Liver (tissue), 9 donors: ENCODE data around the gene PLXNA3. TPM values are rescaled to one million over a fixed set of nuclear protein-coding genes. Genes with fewer than 3 reads are reported as not detected.
A peak's percentile ranks its signal among the peaks of the same experiment; 100 is the strongest.

Experiments used
- DNase-seq: peaks from one replicate; pipeline ENCODE4 v3.0.0-alpha.2; 2017; ENCODE audit warnings: low spot score
- H3K27ac ChIP-seq, 2 donors: one replicate each; pipeline ENCODE4 v1.7.0; 2013; ENCODE audit warnings: inconsistent platforms in 2 of 2, low read length in 2 of 2, control low read depth in 1 of 2, low read depth in 1 of 2, mild to moderate bottlenecking in 1 of 2
- H3K27me3 ChIP-seq, 4 donors: one replicate each; pipeline versions ENCODE4 v1.6.1 to v1.7.0; 2013; ENCODE audit warnings: low read length in 3 of 4, inconsistent platforms in 1 of 4, mild to moderate bottlenecking in 1 of 4, moderate library complexity in 1 of 4; ENCODE audit not compliant: control insufficient read depth in 4 of 4, insufficient read depth in 4 of 4
- H3K36me3 ChIP-seq, 4 donors: one replicate each; pipeline versions ENCODE4 v1.6.1 to v1.7.0; 2013; ENCODE audit warnings: low read length in 3 of 4, mild to moderate bottlenecking in 3 of 4, low read depth in 1 of 4, moderate library complexity in 1 of 4; ENCODE audit not compliant: control insufficient read depth in 4 of 4, insufficient read depth in 3 of 4
- H3K4me1 ChIP-seq, 4 donors: one replicate each; pipeline versions ENCODE4 v1.6.1 to v1.7.0; 2013; ENCODE audit warnings: low read length in 3 of 4, mild to moderate bottlenecking in 3 of 4, moderate library complexity in 1 of 4; ENCODE audit not compliant: control insufficient read depth in 4 of 4, insufficient read depth in 4 of 4
- H3K4me3 ChIP-seq, 3 donors: one replicate each; pipeline versions ENCODE4 v1.6.1 to v1.7.0; 2013; ENCODE audit warnings: low read length in 3 of 3, control low read depth in 1 of 3, low read depth in 1 of 3, mild to moderate bottlenecking in 1 of 3
- H3K9ac ChIP-seq, 2 donors: one replicate each; pipeline ENCODE4 v1.7.0; 2013; ENCODE audit warnings: low read length in 2 of 2, mild to moderate bottlenecking in 2 of 2, moderate library complexity in 2 of 2, control low read depth in 1 of 2, low read depth in 1 of 2
- H3K9me3 ChIP-seq, 4 donors: one replicate each; pipeline versions ENCODE4 v1.6.1 to v1.7.0; 2013; ENCODE audit warnings: low read length in 3 of 4; ENCODE audit not compliant: control insufficient read depth in 4 of 4
- EGR1 ChIP-seq, 2 donors: IDR thresholded peaks; 2 replicates each; pipeline ENCODE4 v1.6.1; 2016 to 2018; ENCODE audit warnings: antibody characterized with exemption in 2 of 2, low read depth in 2 of 2
- FOXA1 ChIP-seq: IDR thresholded peaks from 2 replicates; pipeline ENCODE4 v1.6.1; 2016; ENCODE audit warnings: antibody characterized with exemption
- FOXA2 ChIP-seq: IDR thresholded peaks from 2 replicates; pipeline ENCODE4 v1.6.1; 2016; ENCODE audit warnings: antibody characterized with exemption
- HNF4A ChIP-seq, 2 donors: conservative IDR thresholded peaks; 2 replicates each; pipeline ENCODE4 v1.6.1; 2016; ENCODE audit warnings: antibody characterized with exemption in 2 of 2, mild to moderate bottlenecking in 2 of 2
- JUND ChIP-seq, 2 donors: IDR thresholded peaks; 2 replicates each; pipeline ENCODE4 v1.6.1; 2016; ENCODE audit warnings: antibody characterized with exemption in 2 of 2
- NR2F2 ChIP-seq: IDR thresholded peaks from 2 replicates; pipeline ENCODE4 v1.6.1; 2016; ENCODE audit warnings: antibody characterized with exemption
- RXRA ChIP-seq, 2 donors: IDR thresholded peaks; 2 replicates each; pipeline ENCODE4 v1.6.1; 2017 to 2018; ENCODE audit warnings: antibody characterized with exemption in 2 of 2, mild to moderate bottlenecking in 1 of 2
- SP1 ChIP-seq: IDR thresholded peaks from 2 replicates; pipeline ENCODE4 v1.6.1; 2018; ENCODE audit warnings: antibody characterized with exemption, mild to moderate bottlenecking
- TAF1 ChIP-seq: conservative IDR thresholded peaks from 2 replicates; pipeline ENCODE4 v1.6.1; 2016; ENCODE audit warnings: antibody characterized with exemption, mild to moderate bottlenecking
- YY1 ChIP-seq: IDR thresholded peaks from 2 replicates; pipeline ENCODE4 v1.6.1; 2016; ENCODE audit warnings: antibody characterized with exemption, mild to moderate bottlenecking
- WGBS: extraction: QIAGEN DNeasy Blood & Tissue Kit; methylation state at CpG from one replicate; pipeline ENCODE4 v1.1.7; 2013; 5-methylcytosine and 5-hydroxymethylcytosine counted together
- polyA plus RNA-seq, 2 donors: library from polyadenylated mRNA; stranded (reverse) in 1 of 2; unstranded in 1 of 2; fragments of 200-250 nt in 1 of 2; fragments of >200 nt in 1 of 2; fragmentation: Nextera tagmentation in 1 of 2; extraction: Ambion mirVana in 1 of 2; gene quantifications; one replicate each; pipeline versions ENCODE4 v1.2.1 to v1.2.3, GENCODE V29; 2013 to 2015
- total RNA-seq, 2 donors: library from RNA; depleted of rRNA; stranded (reverse); fragments of >200 nt; gene quantifications; one replicate each; pipeline ENCODE4 v1.2.3, GENCODE V29; 2014
- TF ChIP-seq, protein P1 (sequence below): IDR thresholded peaks from 2 replicates; pipeline ENCODE4 v1.6.1; 2016; ENCODE audit warnings: antibody characterized with exemption
- TF ChIP-seq, protein P2 (sequence below): IDR thresholded peaks from 2 replicates; pipeline ENCODE4 v1.6.1; 2016; ENCODE audit warnings: antibody characterized with exemption, mild to moderate bottlenecking
- donor health status: healthy.
- donor health status: healthy.
- donor health status: healthy.
- donor health status: healthy.
- donor health status: healthy.

Gene PLXNA3
- total and polyA plus RNA-seq, 4 donors, result 1.1 to 1.7 (median 1.5) TPM

DNA sequence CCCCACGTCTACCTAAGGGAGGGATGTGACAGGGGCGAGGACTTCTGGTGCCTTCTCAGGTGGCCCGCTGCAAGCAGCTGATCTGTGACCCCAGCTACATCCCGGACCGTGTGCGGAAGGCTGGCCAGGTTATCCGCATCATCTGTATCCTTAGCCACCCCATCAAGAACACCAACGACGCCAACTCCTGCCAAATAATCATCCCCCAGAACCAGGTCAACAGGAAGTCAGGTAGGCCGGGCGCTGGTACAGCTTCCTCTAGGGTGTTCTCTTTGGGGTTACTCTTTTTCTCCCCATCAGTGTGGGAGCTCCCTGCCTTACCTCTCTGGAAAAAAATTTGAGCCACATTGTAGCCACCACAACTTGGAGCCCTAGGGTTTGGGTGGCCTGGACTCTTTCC lies 16.5 kb upstream of the PLXNA3 start:
- Histone ChIP-seq H3K27me3 (no peaks in the 10 kb centered on the region), H3K4me3 (no peak overlapping the region), H3K4me1 (peaks cover 14 to 30% (median 22%) of the 10 kb centered on the region in 4 donors), H3K9me3 (no peaks in the 10 kb centered on the region), H3K36me3 (peaks cover 0 to 7% (median 2%) of the 10 kb centered on the region in 4 donors), H3K9ac (no peak overlapping the region), H3K27ac (no peak overlapping the region)
- WGBS, result 91% methylated on average over 11 of the region's 11 CpGs
- DNase-seq, result no peak
- no peak for TF ChIP-seq HNF4A (conservative IDR thresholded peaks at IDR 0.05)
- no peak for TF ChIP-seq RXRA (IDR thresholded peaks at IDR 0.05)
- TF ChIP-seq FOXA2, result no peak
- TF ChIP-seq FOXA1, result no peak

DNA sequence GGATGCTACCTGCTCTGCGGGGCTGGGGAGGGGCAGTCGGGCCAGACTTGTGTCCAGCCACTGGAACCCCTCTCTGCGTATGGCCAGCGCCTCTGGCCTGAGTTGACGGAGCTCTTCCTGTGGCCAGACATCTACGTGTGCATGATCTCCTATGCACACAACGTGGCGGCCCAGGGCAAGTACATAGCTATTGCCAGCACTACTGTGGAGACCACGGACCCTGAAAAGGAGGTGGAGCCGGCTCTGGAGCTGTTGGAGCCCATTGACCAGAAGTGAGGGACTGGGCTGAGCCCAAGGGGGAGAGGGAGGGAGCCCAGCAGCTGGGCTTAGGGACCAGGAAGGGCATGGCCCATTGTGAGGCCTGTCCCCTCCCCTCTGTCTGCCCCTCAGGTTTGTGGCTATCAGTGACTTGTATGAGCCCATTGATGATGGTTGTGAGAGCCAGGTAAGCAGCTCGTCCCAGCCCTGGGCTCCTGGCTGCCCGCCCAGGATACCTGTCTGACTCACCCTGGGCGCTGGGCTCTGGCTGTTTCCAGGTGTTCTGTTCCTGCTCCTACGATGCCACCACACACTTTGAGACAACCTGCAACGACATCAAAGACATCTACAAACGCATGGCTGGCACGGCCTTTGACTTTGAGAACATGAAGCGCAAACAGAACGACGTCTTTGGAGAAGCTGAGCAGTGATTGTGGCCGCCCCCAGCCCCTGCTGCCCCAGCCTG lies 15.9 kb upstream of the PLXNA3 start:
- no peaks in the 10 kb centered on the region for H3K9me3 ChIP-seq
- peaks cover 0 to 7% (median 2%) of the 10 kb centered on the region in 4 donors for H3K36me3 ChIP-seq
- H3K4me3 ChIP-seq, result no peak overlapping the region
- no peak for DNase-seq
- no peak overlapping the region for H3K27ac ChIP-seq
- 89% methylated on average over 21 of the region's 21 CpGs for WGBS
- H3K27me3 ChIP-seq, result no peaks in the 10 kb centered on the region
- TF ChIP-seq TAF1, result no peak
- TF ChIP-seq, protein P1, sequence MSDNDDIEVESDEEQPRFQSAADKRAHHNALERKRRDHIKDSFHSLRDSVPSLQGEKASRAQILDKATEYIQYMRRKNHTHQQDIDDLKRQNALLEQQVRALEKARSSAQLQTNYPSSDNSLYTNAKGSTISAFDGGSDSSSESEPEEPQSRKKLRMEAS, result no peak
- TF ChIP-seq EGR1 (IDR thresholded peaks at IDR 0.05; ENCODE audit: low read depth in 2 of 2), result no peak
- TF ChIP-seq FOXA1, result no peak
- no peak for TF ChIP-seq NR2F2
- no peak for TF ChIP-seq JUND (IDR thresholded peaks at IDR 0.05)
- H3K9ac ChIP-seq, result no peak overlapping the region
- peaks cover 14 to 30% (median 22%) of the 10 kb centered on the region in 4 donors for H3K4me1 ChIP-seq

DNA sequence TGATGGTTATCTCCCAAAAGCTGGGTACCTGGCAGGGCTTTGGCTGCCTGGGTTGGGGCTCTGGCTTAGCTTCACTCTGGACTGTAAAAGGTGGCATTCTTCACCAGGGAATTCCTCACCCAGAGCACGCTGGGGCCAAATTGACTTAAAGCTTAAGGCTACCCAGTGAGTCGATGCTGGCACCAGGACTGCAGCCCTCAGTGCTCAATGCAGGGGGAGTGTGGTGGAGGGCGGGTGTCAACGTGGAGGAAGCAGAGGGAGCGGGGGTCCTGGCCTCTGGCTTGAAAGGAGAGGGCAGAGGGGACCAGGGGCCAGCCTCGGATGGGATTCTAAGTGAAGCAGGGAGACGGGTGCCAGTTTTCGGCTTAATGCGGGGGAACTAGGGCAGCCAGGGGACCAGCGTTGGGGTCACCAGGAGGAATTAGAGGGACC lies 14.6 kb upstream of the PLXNA3 start:
- Histone ChIP-seq H3K9ac (no peak overlapping the region), H3K36me3 (peaks cover 0 to 7% (median 4%) of the 10 kb centered on the region in 4 donors)
- TF ChIP-seq YY1, result no peak
- TF ChIP-seq FOXA2, result no peak
- TF ChIP-seq, protein P2, sequence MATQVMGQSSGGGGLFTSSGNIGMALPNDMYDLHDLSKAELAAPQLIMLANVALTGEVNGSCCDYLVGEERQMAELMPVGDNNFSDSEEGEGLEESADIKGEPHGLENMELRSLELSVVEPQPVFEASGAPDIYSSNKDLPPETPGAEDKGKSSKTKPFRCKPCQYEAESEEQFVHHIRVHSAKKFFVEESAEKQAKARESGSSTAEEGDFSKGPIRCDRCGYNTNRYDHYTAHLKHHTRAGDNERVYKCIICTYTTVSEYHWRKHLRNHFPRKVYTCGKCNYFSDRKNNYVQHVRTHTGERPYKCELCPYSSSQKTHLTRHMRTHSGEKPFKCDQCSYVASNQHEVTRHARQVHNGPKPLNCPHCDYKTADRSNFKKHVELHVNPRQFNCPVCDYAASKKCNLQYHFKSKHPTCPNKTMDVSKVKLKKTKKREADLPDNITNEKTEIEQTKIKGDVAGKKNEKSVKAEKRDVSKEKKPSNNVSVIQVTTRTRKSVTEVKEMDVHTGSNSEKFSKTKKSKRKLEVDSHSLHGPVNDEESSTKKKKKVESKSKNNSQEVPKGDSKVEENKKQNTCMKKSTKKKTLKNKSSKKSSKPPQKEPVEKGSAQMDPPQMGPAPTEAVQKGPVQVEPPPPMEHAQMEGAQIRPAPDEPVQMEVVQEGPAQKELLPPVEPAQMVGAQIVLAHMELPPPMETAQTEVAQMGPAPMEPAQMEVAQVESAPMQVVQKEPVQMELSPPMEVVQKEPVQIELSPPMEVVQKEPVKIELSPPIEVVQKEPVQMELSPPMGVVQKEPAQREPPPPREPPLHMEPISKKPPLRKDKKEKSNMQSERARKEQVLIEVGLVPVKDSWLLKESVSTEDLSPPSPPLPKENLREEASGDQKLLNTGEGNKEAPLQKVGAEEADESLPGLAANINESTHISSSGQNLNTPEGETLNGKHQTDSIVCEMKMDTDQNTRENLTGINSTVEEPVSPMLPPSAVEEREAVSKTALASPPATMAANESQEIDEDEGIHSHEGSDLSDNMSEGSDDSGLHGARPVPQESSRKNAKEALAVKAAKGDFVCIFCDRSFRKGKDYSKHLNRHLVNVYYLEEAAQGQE, result no peak
- no peak for TF ChIP-seq SP1

More for the DNA sequence above, 14.6 kb upstream of the PLXNA3 start:
- no peak for DNase-seq
- Histone ChIP-seq H3K4me3 (peak overlapping the region in 2 of 3 donors; percentile 8 to 77), H3K4me1 (peaks cover 11 to 20% (median 15%) of the 10 kb centered on the region in 4 donors), H3K27ac (peak overlapping the region; percentile 22 to 74), H3K9me3 (no peaks in the 10 kb centered on the region), H3K27me3 (no peaks in the 10 kb centered on the region)
- 38% methylated on average over 10 of the region's 10 CpGs for WGBS
